Large intestine (tissue), 12 donors: ENCODE data around the gene RAB3B. TPM values are rescaled to one million over a fixed set of nuclear protein-coding genes. Genes with fewer than 3 reads are reported as not detected.
"Not testable (repeated sequence)": the region's sequence is repeated elsewhere in the genome, so short reads cannot be mapped to it uniquely, and the experiment has no call there.

Source experiments
- DNase-seq, 2 donors: peaks; one replicate each; pipeline versions ENCODE4 v3.0.0 to v3.0.0-alpha.2; 2013
- H3K27ac ChIP-seq: one replicate; pipeline ENCODE4 v1.5.1; 2013; ENCODE audit warnings: low read length
- H3K27me3 ChIP-seq: 2 replicates; pipeline ENCODE4 v1.6.1; 2013; ENCODE audit warnings: low read length; ENCODE audit not compliant: control insufficient read depth, insufficient read depth
- H3K36me3 ChIP-seq: 2 replicates; pipeline ENCODE4 v1.6.1; 2013; ENCODE audit warnings: low read length; ENCODE audit not compliant: control insufficient read depth, insufficient read depth
- H3K4me1 ChIP-seq: one replicate; pipeline ENCODE4 v1.6.1; 2013; ENCODE audit warnings: low read length; ENCODE audit not compliant: control insufficient read depth, insufficient read depth
- H3K4me3 ChIP-seq: one replicate; pipeline ENCODE4 v1.5.1; 2013; ENCODE audit warnings: low read length
- H3K9me3 ChIP-seq: one replicate; pipeline ENCODE4 v1.6.1; 2013; ENCODE audit warnings: mild to moderate bottlenecking, low read depth, low read length, moderate library complexity; ENCODE audit not compliant: control insufficient read depth
- WGBS: methylation state at CpG from one replicate; pipeline ENCODE4 v1.1.5; 2013; ENCODE audit warnings: low lambda C conversion rate; ENCODE audit not compliant: insufficient coverage; 5-methylcytosine and 5-hydroxymethylcytosine counted together
- long read RNA-seq, 11 donors: transcript quantifications; one replicate each; lab custom pipeline, GENCODE V29; 2026
- polyA plus RNA-seq: library from polyadenylated mRNA; unstranded; fragments of 120-200 nt; gene quantifications from one replicate; pipeline ENCODE4 v1.2.1, GENCODE V29; 2013

RAB3B gene
- 4.1 TPM for polyA plus RNA-seq
- long read RNA-seq, donor 1 = 0 reads
- long read RNA-seq, donor 2, full-length matches to known transcripts = 1 of 1 reads
- long read RNA-seq, donor 2, partial matches to known transcripts = 0 of 1 reads
- long read RNA-seq, donor 2, other reads (novel, unspliced or antisense) = 0 of 1 reads
- long read RNA-seq, donor 3 = 0 reads
- long read RNA-seq, donor 4 = 0 reads
- long read RNA-seq, donor 5 = 0 reads
- long read RNA-seq, donor 6, full-length matches to known transcripts = 3 of 3 reads
- long read RNA-seq, donor 6, partial matches to known transcripts = 0 of 3 reads
- long read RNA-seq, donor 6, other reads (novel, unspliced or antisense) = 0 of 3 reads
- long read RNA-seq, donor 7 = 0 reads
- long read RNA-seq, donor 8, full-length matches to known transcripts = 2 of 2 reads
- long read RNA-seq, donor 8, partial matches to known transcripts = 0 of 2 reads
- long read RNA-seq, donor 8, other reads (novel, unspliced or antisense) = 0 of 2 reads
- long read RNA-seq, donor 9 = 0 reads
- long read RNA-seq, donor 10, full-length matches to known transcripts = 1 of 1 reads
- long read RNA-seq, donor 10, partial matches to known transcripts = 0 of 1 reads
- long read RNA-seq, donor 10, other reads (novel, unspliced or antisense) = 0 of 1 reads
- long read RNA-seq, donor 11, full-length matches to known transcripts = 1 of 1 reads
- long read RNA-seq, donor 11, partial matches to known transcripts = 0 of 1 reads
- long read RNA-seq, donor 11, other reads (novel, unspliced or antisense) = 0 of 1 reads

GRCh38 chr1:51990478-51990965 lies at the start of gene RAB3B:
RAB3B (minus strand) TSS chr1:51990700; CDS start chr1:51977117, 13,583 bp downstream.
- no peaks in the 10 kb centered on the region for H3K36me3 ChIP-seq
- peaks cover 36% of the 10 kb centered on the region for H3K27me3 ChIP-seq
- no peaks in the 10 kb centered on the region for H3K9me3 ChIP-seq
- no peak within 1 kb of the TSS for H3K27ac ChIP-seq
- no peaks in the 10 kb centered on the region for H3K4me1 ChIP-seq
- H3K4me3 ChIP-seq = peak within 1 kb of the TSS; percentile 8
- no CpG with 5 or more reads among the region's 46 CpGs for WGBS
- DNase-seq = peak; percentile 61 to 74

GRCh38 chr1:52037909-52038308 lies 47.4 kb upstream of the RAB3B start:
- no peak overlapping the region for H3K4me3 ChIP-seq
- WGBS = no CpG with 5 or more reads among the region's 1 CpG
- peaks cover 17% of the 10 kb centered on the region for H3K36me3 ChIP-seq
- H3K27me3 ChIP-seq = no peaks in the 10 kb centered on the region
- no peak for DNase-seq
- peaks cover 2% of the 10 kb centered on the region for H3K9me3 ChIP-seq
- peak overlapping the region; percentile 20 for H3K27ac ChIP-seq
- no peaks in the 10 kb centered on the region for H3K4me1 ChIP-seq

GRCh38 chr1:52037402-52037814 lies 46.9 kb upstream of the RAB3B start:
- Histone ChIP-seq H3K36me3 (peaks cover 17% of the 10 kb centered on the region), H3K4me3 (no peak overlapping the region), H3K27me3 (no peaks in the 10 kb centered on the region), H3K4me1 (no peaks in the 10 kb centered on the region), H3K27ac (peak overlapping the region; percentile 20), H3K9me3 (peaks cover 2% of the 10 kb centered on the region)
- no CpG with 5 or more reads among the region's 5 CpGs for WGBS
- DNase-seq = peak; percentile 16 to 35

GRCh38 chr1:52034050-52034384 lies 43.5 kb upstream of the RAB3B start:
- Histone ChIP-seq H3K4me1 (peaks cover 10% of the 10 kb centered on the region), H3K27ac (peak overlapping the region; percentile 91), H3K4me3 (peak overlapping the region; percentile 94), H3K9me3 (peaks cover 2% of the 10 kb centered on the region), H3K36me3 (peaks cover 11% of the 10 kb centered on the region), H3K27me3 (no peaks in the 10 kb centered on the region)
- DNase-seq = no peak
- 60% methylated on average over 1 of the region's 2 CpGs for WGBS

- 42% methylated on average over 2 of the region's 78 CpGs for WGBS
- Histone ChIP-seq H3K4me1 (peaks cover 10% of the 10 kb centered on the region), H3K36me3 (peaks cover 11% of the 10 kb centered on the region), H3K4me3 (peak within 1 kb of the TSS; percentile 94), H3K27ac (peak within 1 kb of the TSS; percentile 91), H3K27me3 (no peaks in the 10 kb centered on the region), H3K9me3 (peaks cover 2% of the 10 kb centered on the region)
- DNase-seq = peak; percentile 87 to 93
Observed at GRCh38 chr1:52033190-52034049, 42.9 kb upstream of the RAB3B start, which contains the start of gene KTI12. KTI12 (minus strand) TSS chr1:52033810; CDS start chr1:52033761, 49 bp downstream.

- no CpG with 5 or more reads among the region's 24 CpGs for WGBS
- peak overlapping the region; percentile 94 for H3K4me3 ChIP-seq
- H3K27me3 ChIP-seq = no peaks in the 10 kb centered on the region
- peaks cover 2% of the 10 kb centered on the region for H3K9me3 ChIP-seq
- H3K36me3 ChIP-seq = peaks cover 8% of the 10 kb centered on the region
- peak; percentile 20 to 58 for DNase-seq
- H3K4me1 ChIP-seq = peaks cover 10% of the 10 kb centered on the region
- peak overlapping the region; percentile 91 for H3K27ac ChIP-seq
Observed at GRCh38 chr1:52032785-52033131, 42.3 kb upstream of the RAB3B start.

- no peak for DNase-seq
- Histone ChIP-seq H3K27me3 (no peaks in the 10 kb centered on the region), H3K4me1 (peaks cover 10% of the 10 kb centered on the region), H3K9me3 (peaks cover 2% of the 10 kb centered on the region), H3K27ac (no peak overlapping the region), H3K4me3 (peak overlapping the region; percentile 94), H3K36me3 (peaks cover 4% of the 10 kb centered on the region)
- no CpG with 5 or more reads among the region's 5 CpGs for whole genome bisulfite sequencing
Observed at GRCh38 chr1:52032124-52032784, 41.8 kb upstream of the RAB3B start.

GRCh38 chr1:52028839-52029238 lies 38.3 kb upstream of the RAB3B start:
- H3K9me3 ChIP-seq, DNase-seq, H3K4me3 ChIP-seq, H3K27me3 ChIP-seq, H3K27ac ChIP-seq: not testable (repeated sequence)
- H3K36me3 ChIP-seq = peaks cover 22% of the 10 kb centered on the region
- WGBS = no CpG with 5 or more reads among the region's 5 CpGs
- peaks cover 10% of the 10 kb centered on the region for H3K4me1 ChIP-seq

GRCh38 chr1:52028328-52028727 lies 37.8 kb upstream of the RAB3B start:
- Histone ChIP-seq H3K4me3 (no peak overlapping the region), H3K4me1 (peaks cover 10% of the 10 kb centered on the region), H3K27ac (no peak overlapping the region), H3K27me3 (no peaks in the 10 kb centered on the region), H3K9me3 (peaks cover under 1% of the 10 kb centered on the region), H3K36me3 (peaks cover 26% of the 10 kb centered on the region)
- no peak for DNase-seq
- WGBS = no CpG with 5 or more reads among the region's 1 CpG
